Thyroid gland (tissue), 4 donors: ENCODE data around the gene SLBP.

ENCODE experiments used
- POLR2A ChIP-seq, 2 donors: fragments of 450-650 bp; IDR thresholded peaks; one replicate each; pipeline ENCODE4 v1.6.1; 2017; ENCODE audit warnings: antibody characterized with exemption in 2 of 2, mild to moderate bottlenecking in 2 of 2, moderate library complexity in 1 of 2
- TF ChIP-seq, protein P1 (sequence below), 6 experiments: fragments of 200-600 bp in 3 of 6; fragments of 450-650 bp in 3 of 6; sonication (generic) in 3 of 6; IDR thresholded peaks; one replicate each; pipeline ENCODE4 v1.5.1; 2016 to 2019; ENCODE audit warnings: antibody characterized with exemption in 6 of 6, mild to moderate bottlenecking in 2 of 6, inconsistent platforms in 1 of 6, moderate library complexity in 1 of 6

- TF ChIP-seq, protein P1, sequence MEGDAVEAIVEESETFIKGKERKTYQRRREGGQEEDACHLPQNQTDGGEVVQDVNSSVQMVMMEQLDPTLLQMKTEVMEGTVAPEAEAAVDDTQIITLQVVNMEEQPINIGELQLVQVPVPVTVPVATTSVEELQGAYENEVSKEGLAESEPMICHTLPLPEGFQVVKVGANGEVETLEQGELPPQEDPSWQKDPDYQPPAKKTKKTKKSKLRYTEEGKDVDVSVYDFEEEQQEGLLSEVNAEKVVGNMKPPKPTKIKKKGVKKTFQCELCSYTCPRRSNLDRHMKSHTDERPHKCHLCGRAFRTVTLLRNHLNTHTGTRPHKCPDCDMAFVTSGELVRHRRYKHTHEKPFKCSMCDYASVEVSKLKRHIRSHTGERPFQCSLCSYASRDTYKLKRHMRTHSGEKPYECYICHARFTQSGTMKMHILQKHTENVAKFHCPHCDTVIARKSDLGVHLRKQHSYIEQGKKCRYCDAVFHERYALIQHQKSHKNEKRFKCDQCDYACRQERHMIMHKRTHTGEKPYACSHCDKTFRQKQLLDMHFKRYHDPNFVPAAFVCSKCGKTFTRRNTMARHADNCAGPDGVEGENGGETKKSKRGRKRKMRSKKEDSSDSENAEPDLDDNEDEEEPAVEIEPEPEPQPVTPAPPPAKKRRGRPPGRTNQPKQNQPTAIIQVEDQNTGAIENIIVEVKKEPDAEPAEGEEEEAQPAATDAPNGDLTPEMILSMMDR (IDR thresholded peaks at IDR 0.05), result peak in 1 of 6 experiments; percentile 14
- peak in 1 of 2 donors; percentile 89 for TF ChIP-seq POLR2A (IDR thresholded peaks at IDR 0.05)
Measured at GRCh38 chr4:1721003-1721665, 9.0 kb upstream of the SLBP start, which contains the start of the genes TACC3 and TMEM129.
